A549 (cell line): ENCODE measurements around the gene MTERF2. TPM values are rescaled to one million over a fixed set of nuclear protein-coding genes. Genes with fewer than 3 reads are reported as not detected.

Experiments
- ATAC-seq, 2 experiments: fragments of 200-7000 bp in 1 of 2; fragments of >200 bp in 1 of 2; cut with Nextera tagmentation in 1 of 2; cut with Tn5 transposase in 1 of 2; 3 replicates each; pipeline versions ENCODE4 v1.8.0 to v1.9.1; 2018 to 2020; ENCODE audit warnings: mild to moderate bottlenecking in 1 of 2, moderate library complexity in 1 of 2
- CTCF ChIA-PET: fragments of 300-600 bp; sonication (Branson Sonifier 250); formaldehyde crosslinking; extraction: SDS; loops from one replicate; lab custom pipeline; 2021; ENCODE audit warnings: antibody characterized with exemption, inconsistent platforms; lab: Yijun Ruan, JAX
- POLR2A ChIA-PET: fragments of 350-600 bp; formaldehyde crosslinking; extraction: SDS; loops from one replicate; lab custom pipeline; 2021; ENCODE audit warnings: antibody characterized with exemption, inconsistent platforms; lab: Yijun Ruan, JAX
- DNase-seq, 2 experiments: peaks; one replicate each; pipeline versions ENCODE4 v3.0.0 to v3.0.0-alpha.2; 2011 to 2016; ENCODE audit warnings: low read depth in 1 of 2, low spot score in 1 of 2
- FAIRE-seq: peaks from 2 replicates; lab custom pipeline; 2011; peaks lifted over from hg19 to GRCh38; lab: Jason Lieb, UNC
- H3K27ac ChIP-seq, 2 experiments: fragments of >200 bp; sonication (Bioruptor Twin); formaldehyde crosslinking; 3 replicates each; pipeline ENCODE4 v1.5.1; 2016 to 2017
- H3K4me1 ChIP-seq: fragments of >200 bp; sonication (Bioruptor Twin); formaldehyde crosslinking; 3 replicates; pipeline ENCODE4 v1.6.1; 2016
- H3K4me2 ChIP-seq: fragments of >200 bp; sonication (Bioruptor Twin); formaldehyde crosslinking; 3 replicates; pipeline ENCODE4 v1.6.1; 2016
- H3K4me3 ChIP-seq: fragments of >200 bp; sonication (Bioruptor Twin); formaldehyde crosslinking; 3 replicates; pipeline ENCODE4 v1.5.1; 2016
- H3K9me3 ChIP-seq: fragments of >200 bp; sonication (Bioruptor Twin); formaldehyde crosslinking; 3 replicates; pipeline ENCODE4 v1.6.1; 2016
- BCL3 ChIP-seq: fragments of >200 bp; sonication (Bioruptor Twin); formaldehyde crosslinking; IDR thresholded peaks from 3 replicates; pipeline ENCODE4 v1.6.1; 2016
- CHD4 ChIP-seq: fragments of 200-600 bp; sonication (generic); IDR thresholded peaks from 2 replicates; pipeline ENCODE4 v1.6.1; 2016; ENCODE audit warnings: antibody characterized with exemption, mild to moderate bottlenecking, borderline replicate concordance
- CTCF ChIP-seq: fragments of >200 bp; sonication (Bioruptor Twin); formaldehyde crosslinking; IDR thresholded peaks from 3 replicates; pipeline ENCODE4 v1.5.1; 2016
- EHMT2 ChIP-seq: fragments of 200-600 bp; sonication (generic); IDR thresholded peaks from 2 replicates; pipeline ENCODE4 v1.6.1; 2016; ENCODE audit warnings: antibody characterized with exemption, low read depth, mild to moderate bottlenecking, moderate library complexity
- ESRRA ChIP-seq: fragments of 150-350 bp; IDR thresholded peaks from 2 replicates; pipeline ENCODE4 v1.6.1; 2014; ENCODE audit warnings: mild to moderate bottlenecking, low read length, borderline replicate concordance
- FOSB ChIP-seq: fragments of 250-450 bp; sonication (Bioruptor Pico); IDR thresholded peaks from 2 replicates; pipeline ENCODE4 v1.5.0; 2020; ENCODE audit warnings: mild to moderate bottlenecking, moderate library complexity
- HES2 ChIP-seq: fragments of >200 bp; sonication (Bioruptor Twin); formaldehyde crosslinking; IDR thresholded peaks from 2 replicates; pipeline ENCODE4 v1.6.1; 2016
- HEYL ChIP-seq: fragments of 250-450 bp; sonication (Bioruptor Pico); IDR thresholded peaks from 2 replicates; pipeline ENCODE4 v1.8.0; 2021; ENCODE audit warnings: mild to moderate bottlenecking, moderate library complexity
- HMGXB4 ChIP-seq: fragments of 250-450 bp; sonication (Bioruptor Pico); IDR thresholded peaks from 2 replicates; pipeline ENCODE4 v1.5.0; 2021; ENCODE audit warnings: mild to moderate bottlenecking, moderate library complexity, borderline replicate concordance
- NPAS2 ChIP-seq: fragments of 250-450 bp; sonication (Bioruptor Pico); IDR thresholded peaks from 2 replicates; pipeline ENCODE4 v1.8.0; 2022; ENCODE audit warnings: mild to moderate bottlenecking, moderate library complexity, borderline replicate concordance
- POLR2A ChIP-seq: IDR thresholded peaks from 2 replicates; pipeline ENCODE4 v1.6.1; 2012; ENCODE audit warnings: mild to moderate bottlenecking, low read length
- RAD21 ChIP-seq, 2 experiments: fragments of >200 bp in 1 of 2; sonication (Bioruptor Twin) in 1 of 2; formaldehyde crosslinking in 1 of 2; IDR thresholded peaks in 1 of 2; conservative IDR thresholded peaks in 1 of 2; 2 replicates in 1 of 2; 3 replicates in 1 of 2; pipeline ENCODE4 v1.6.1; 2012 to 2018; ENCODE audit warnings: inconsistent platforms in 1 of 2
- REST ChIP-seq: fragments of 200-600 bp; sonication (generic); IDR thresholded peaks from 2 replicates; pipeline ENCODE4 v1.6.1; 2016; ENCODE audit warnings: antibody characterized with exemption, mild to moderate bottlenecking, moderate library complexity
- TFCP2L1 ChIP-seq: fragments of 250-450 bp; sonication (Bioruptor Pico); IDR thresholded peaks from 2 replicates; pipeline ENCODE4 v1.5.0; 2021; ENCODE audit warnings: mild to moderate bottlenecking
- ZSCAN20 ChIP-seq: fragments of 250-450 bp; sonication (Bioruptor Pico); IDR thresholded peaks from 2 replicates; pipeline ENCODE4 v1.8.0; 2022; ENCODE audit warnings: mild to moderate bottlenecking, moderate library complexity
- WGBS: methylation state at CpG from one replicate; pipeline ENCODE4 v1.1.6; 2017; ENCODE audit errors: missing lambda C conversion rate; 5-methylcytosine and 5-hydroxymethylcytosine counted together
- polyA plus RNA-seq, 4 experiments: library from polyadenylated mRNA; depleted of rRNA in 3 of 4; stranded (reverse); fragments of >200 nt; fragmentation: RNase III in 1 of 4; extraction: RNeasy Plus Mini Kit Qiagen cat#74134 plus additional on column Dnase treatment in 1 of 4; gene quantifications; 2 replicates in 3 of 4; 3 replicates in 1 of 4; pipeline ENCODE4 v1.2.3, GENCODE V29; 2011 to 2017
- TF ChIP-seq, protein P1 (sequence below): fragments of 450-650 bp; IDR thresholded peaks from 2 replicates; pipeline ENCODE4 v1.6.1; 2014; ENCODE audit warnings: antibody characterized with exemption

Gene MTERF2
- polyA plus RNA-seq, 2 of the 4 experiments (the other 2 are of a cell fraction), result 13.9 to 14.5 TPM

GRCh38 chr12:106987846-106988245 is 900 bp upstream of the MTERF2 start:
- DNase-seq (no peak), FAIRE-seq (no peak), ATAC-seq (no peak)
- H3K9me3 ChIP-seq, result no peaks in the 10 kb centered on the region
- H3K27ac ChIP-seq, result peak overlapping the region in 1 of 2 experiments; percentile 93; a peak in 3 of 6 replicates
- peaks cover 13% of the 10 kb centered on the region; the same call in 2 of the 3 replicates for H3K4me1 ChIP-seq
- ChIA-PET POLR2A (interaction anchor here (0.6 to 1.7 kb wide), 2 partner anchors 32 to 598 kb away, joined by 4 to 24 read pairs; partner anchors contain the start of gene TMEM263), CTCF (interaction anchor here (1.0 to 2.6 kb wide), 2 partner anchors 12 to 26 kb away, joined by 3 to 6 read pairs; no protein-coding TSS in a partner anchor)
- H3K4me3 ChIP-seq, result no peak overlapping the region
- WGBS, result 77% methylated on average over 6 of the region's 6 CpGs
- TF ChIP-seq ESRRA (no peak), ZSCAN20 (CRISPR knock-in tag) (no peak), FOSB (CRISPR knock-in tag) (no peak), NPAS2 (no peak), CTCF (no peak), BCL3 (no peak), HEYL (CRISPR knock-in tag) (no peak), CHD4 (no peak), HES2 (no peak), HMGXB4 (no peak), EHMT2 (no peak), POLR2A (no peak), RAD21 (conservative IDR thresholded peaks at IDR 0.05 in 1 of 2, IDR thresholded peaks at IDR 0.05 in 1 of 2) (no peak), TFCP2L1 (no peak), REST (no peak)
- TF ChIP-seq, protein P1, sequence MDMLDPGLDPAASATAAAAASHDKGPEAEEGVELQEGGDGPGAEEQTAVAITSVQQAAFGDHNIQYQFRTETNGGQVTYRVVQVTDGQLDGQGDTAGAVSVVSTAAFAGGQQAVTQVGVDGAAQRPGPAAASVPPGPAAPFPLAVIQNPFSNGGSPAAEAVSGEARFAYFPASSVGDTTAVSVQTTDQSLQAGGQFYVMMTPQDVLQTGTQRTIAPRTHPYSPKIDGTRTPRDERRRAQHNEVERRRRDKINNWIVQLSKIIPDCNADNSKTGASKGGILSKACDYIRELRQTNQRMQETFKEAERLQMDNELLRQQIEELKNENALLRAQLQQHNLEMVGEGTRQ, result no peak
- peak overlapping the region; percentile 83 for H3K4me2 ChIP-seq
